Activated T-helper 17 cell treated with anti-CD3 and anti-CD28 coated beads, Interleukin-2, amount 50 U/mL, for 72 hours (primary cell): Measurements from ENCODE around the gene SYT1. TPM values are rescaled to one million over a fixed set of nuclear protein-coding genes. Genes with fewer than 3 reads are reported as not detected.
"Not testable (repeated sequence)": the region's sequence is repeated elsewhere in the genome, so short reads cannot be mapped to it uniquely, and the experiment has no call there.

ENCODE experiments used
- ATAC-seq: fragments of 150-1000 bp; cut with Tn5 transposase; replicated peaks from 2 replicates; pipeline ENCODE4 v1.10.0; 2021; ENCODE audit warnings: mild to moderate bottlenecking, moderate library complexity
- H3K27ac Mint-ChIP-seq: one replicate; pipeline ENCODE4 v1.8.0; 2022; ENCODE audit warnings: mixed read lengths
- H3K27me3 Mint-ChIP-seq: one replicate; pipeline ENCODE4 v1.8.0; 2022; ENCODE audit warnings: mixed read lengths
- H3K36me3 Mint-ChIP-seq: one replicate; pipeline ENCODE4 v1.8.0; 2022; ENCODE audit warnings: low read depth, mild to moderate bottlenecking, mixed read lengths
- H3K4me1 Mint-ChIP-seq: one replicate; pipeline ENCODE4 v1.8.0; 2022; ENCODE audit warnings: mixed read lengths
- H3K4me3 Mint-ChIP-seq: one replicate; pipeline ENCODE4 v1.8.0; 2022; ENCODE audit warnings: mild to moderate bottlenecking, mixed read lengths
- H3K9me3 Mint-ChIP-seq: one replicate; pipeline ENCODE4 v1.8.0; 2022; ENCODE audit warnings: mixed read lengths
- total RNA-seq, 2 donors: library from RNA; stranded (reverse); gene quantifications; one replicate each; pipeline ENCODE4 v1.2.3, GENCODE V29; 2022

The SYT1 gene
- total RNA-seq, 2 donors from 2014 or later: not detected

DNA sequence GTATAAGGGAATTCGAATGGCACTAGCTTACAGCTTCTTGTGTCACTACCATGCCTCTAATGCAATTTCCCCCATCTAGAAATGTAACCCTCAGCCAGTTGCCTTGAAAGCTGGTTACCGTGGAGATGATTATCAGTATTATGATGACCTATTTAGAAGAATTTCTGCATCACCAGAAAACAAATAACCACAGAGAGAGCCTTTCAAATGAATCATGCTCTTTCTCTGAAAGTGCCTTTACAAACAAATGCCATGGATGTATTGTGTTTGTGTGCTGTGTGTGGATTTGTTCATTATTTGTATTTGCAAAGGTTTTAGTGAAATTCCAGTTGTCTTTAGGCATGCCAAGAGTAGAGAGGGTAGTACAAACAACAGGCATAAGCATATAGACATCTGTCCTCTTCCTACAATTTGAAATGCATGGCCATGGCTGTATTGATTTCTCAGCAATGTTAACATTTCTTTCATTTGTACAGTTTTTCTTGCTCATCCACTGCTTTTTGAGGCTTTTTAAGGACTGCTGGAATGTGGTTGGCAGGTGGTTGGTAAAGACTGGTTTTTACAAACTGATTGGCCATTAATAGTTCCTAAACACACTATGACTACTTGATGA lies 559.6 kb downstream of the SYT1 start:
- no peaks in the 10 kb centered on the region for H3K9me3 Mint-ChIP-seq
- H3K27ac Mint-ChIP-seq: no peak overlapping the region
- peaks cover 4% of the 10 kb centered on the region for H3K27me3 Mint-ChIP-seq
- no peak for ATAC-seq
- H3K4me1 Mint-ChIP-seq: no peaks in the 10 kb centered on the region
- H3K36me3 Mint-ChIP-seq: no peaks in the 10 kb centered on the region
- no peak overlapping the region for H3K4me3 Mint-ChIP-seq

DNA sequence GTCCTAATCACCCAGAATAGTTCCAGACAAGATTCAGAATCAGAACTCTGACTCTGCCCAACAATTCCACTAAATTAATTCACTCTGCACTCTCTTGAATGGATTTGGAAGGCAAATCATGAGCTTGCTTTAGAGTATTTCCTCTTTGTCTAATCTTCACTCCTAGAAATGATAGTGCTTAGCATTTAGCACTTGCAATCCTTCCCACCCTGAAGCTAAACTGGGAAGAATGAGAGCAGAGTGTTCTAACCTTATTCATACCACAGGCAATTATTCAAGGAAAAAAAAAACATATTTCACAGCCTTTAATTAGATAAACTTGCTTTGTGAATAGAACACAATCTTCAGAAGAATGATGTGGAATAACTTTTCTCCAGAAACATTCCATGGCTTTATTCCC lies 561.5 kb downstream of the SYT1 start:
- H3K4me1 Mint-ChIP-seq: no peaks in the 10 kb centered on the region
- H3K9me3 Mint-ChIP-seq: no peaks in the 10 kb centered on the region
- ATAC-seq: no peak
- H3K36me3 Mint-ChIP-seq: no peaks in the 10 kb centered on the region
- peaks cover 4% of the 10 kb centered on the region for H3K27me3 Mint-ChIP-seq
- no peak overlapping the region for H3K27ac Mint-ChIP-seq
- H3K4me3 Mint-ChIP-seq: no peak overlapping the region

DNA sequence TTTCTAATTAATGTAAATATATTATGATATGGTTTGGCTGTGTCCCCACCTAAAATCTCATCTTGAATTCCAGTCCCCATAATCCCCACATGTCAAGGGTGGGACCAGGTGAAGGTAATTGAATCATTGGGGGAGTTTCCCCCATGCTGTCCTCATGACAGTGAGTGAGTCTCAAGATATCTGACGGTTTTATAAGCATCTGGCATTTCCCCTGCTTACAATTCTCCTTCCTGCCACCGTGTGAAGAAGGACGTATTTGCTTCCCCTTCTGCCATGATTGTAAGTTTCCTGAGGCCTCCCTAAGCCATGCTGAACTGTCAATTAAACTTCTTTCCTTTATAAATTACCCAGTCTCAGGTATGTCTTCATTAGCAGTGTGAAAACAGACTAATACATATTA lies 562.2 kb downstream of the SYT1 start:
- H3K4me3 Mint-ChIP-seq, H3K9me3 Mint-ChIP-seq, H3K27ac Mint-ChIP-seq, H3K27me3 Mint-ChIP-seq, H3K36me3 Mint-ChIP-seq, H3K4me1 Mint-ChIP-seq, ATAC-seq: not testable (repeated sequence)

DNA sequence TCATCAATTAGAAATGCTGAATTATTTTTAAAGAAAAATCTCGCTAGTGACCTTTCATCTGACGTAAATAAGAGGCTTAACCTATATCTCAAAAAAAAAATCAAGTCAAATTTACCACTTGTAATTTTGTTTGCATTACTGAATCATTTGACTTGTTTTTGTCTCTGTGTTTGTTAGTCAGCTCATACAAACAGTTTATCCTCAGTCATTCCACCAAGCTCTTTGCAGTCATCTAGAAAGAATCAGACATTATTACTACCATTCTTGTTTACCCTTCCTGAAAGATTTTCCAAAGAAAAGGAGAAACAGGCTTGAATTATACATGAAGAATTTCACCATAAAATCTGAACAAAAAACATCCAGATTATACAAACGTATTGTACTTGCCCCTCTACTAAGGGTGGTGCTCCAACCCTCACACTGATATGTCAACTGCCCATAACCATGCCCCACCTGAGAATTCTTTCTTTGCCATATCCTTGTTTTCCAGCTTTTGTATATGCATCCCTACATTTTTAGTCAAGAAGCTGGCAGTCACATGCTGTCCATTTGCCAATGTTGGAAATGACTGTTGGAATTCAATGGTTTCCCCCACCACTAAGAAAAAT lies 569.0 kb downstream of the SYT1 start:
- peaks cover 6% of the 10 kb centered on the region for H3K9me3 Mint-ChIP-seq

DNA sequence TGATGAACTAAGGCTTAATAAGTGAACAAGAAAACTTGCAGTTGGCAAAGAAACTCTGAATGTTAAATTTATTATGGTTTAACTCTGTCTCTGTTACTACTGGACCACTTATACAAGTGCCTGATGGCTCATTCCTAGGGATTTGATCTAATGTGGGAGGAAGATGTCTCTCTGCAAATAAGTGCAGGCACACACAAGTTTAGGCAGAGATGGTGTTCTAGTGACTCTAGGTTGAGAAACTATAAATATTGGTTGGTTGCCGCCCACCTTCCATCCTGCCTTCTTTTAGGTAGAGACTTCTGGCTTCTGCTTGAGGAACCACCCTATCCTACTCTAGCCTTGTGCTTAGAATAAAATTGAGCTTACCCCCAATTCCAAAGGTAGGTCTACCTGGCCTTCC lies 570.0 kb downstream of the SYT1 start:
- Mint-ChIP-seq H3K9me3 (peaks cover 6% of the 10 kb centered on the region), H3K36me3 (no peaks in the 10 kb centered on the region), H3K27ac (no peak overlapping the region), H3K27me3 (no peaks in the 10 kb centered on the region), H3K4me3 (no peak overlapping the region), H3K4me1 (no peaks in the 10 kb centered on the region)
- ATAC-seq: no peak

More for the DNA sequence above, 569.0 kb downstream of the SYT1 start:
- Mint-ChIP-seq H3K36me3 (no peaks in the 10 kb centered on the region), H3K4me3 (no peak overlapping the region), H3K27ac (no peak overlapping the region), H3K4me1 (no peaks in the 10 kb centered on the region), H3K27me3 (no peaks in the 10 kb centered on the region)
- no peak for ATAC-seq

DNA sequence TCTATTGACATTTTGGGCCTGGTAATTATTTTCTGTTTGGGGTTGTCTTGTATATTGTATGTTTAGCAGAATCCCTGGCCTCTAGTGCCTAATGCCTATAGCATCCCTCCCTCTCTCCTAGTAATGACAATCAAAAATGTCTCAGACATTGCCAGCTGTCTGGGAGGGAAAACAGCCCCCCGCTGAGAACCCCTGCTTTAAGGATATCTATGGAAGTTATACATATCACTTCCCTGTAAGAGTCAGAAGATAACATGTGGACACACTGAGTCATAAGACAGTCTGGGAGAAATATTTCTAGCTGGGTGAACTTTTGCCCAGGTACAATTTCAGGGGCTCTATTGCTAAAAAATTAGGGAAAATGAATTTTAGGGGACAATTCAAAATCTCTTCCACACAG lies 571.2 kb downstream of the SYT1 start:
- Mint-ChIP-seq H3K27me3 (no peaks in the 10 kb centered on the region), H3K4me1 (no peaks in the 10 kb centered on the region), H3K9me3 (peaks cover 6% of the 10 kb centered on the region), H3K36me3 (no peaks in the 10 kb centered on the region), H3K27ac (no peak overlapping the region), H3K4me3 (no peak overlapping the region)
- ATAC-seq: no peak

DNA sequence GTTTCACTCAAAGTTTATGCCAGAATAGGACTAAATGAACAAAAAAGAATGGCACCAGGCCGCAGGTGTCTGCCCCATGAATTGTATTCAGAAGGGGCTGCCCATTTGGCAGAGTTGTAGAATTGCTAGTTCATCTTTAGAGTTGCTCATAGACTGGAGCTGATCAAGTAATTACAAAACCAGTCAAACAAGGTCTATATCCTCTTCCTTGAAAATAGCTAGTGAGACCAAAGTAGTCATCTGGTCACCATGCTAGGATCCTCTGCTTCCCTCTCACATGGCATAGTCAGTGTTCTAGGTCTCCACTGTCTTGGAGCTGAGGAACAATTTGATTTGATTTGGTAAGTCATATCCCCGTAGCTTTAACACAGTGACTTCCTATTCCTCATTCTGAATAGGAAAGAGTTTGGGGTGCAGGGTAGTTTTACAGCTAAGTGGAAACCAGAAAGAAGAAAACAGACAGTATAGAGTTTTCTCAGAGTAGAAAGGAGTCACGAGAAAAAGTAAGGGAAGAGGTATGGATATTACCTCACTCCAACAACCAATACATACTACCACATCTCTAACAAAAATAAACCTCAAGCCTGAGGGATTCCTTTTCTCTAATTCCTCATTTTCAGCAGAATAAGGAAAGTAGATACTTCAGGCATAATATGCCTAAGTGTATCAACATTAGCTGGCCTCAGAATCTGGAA lies 574.1 kb downstream of the SYT1 start:
- no peak overlapping the region for H3K27ac Mint-ChIP-seq
- ATAC-seq: no peak

DNA sequence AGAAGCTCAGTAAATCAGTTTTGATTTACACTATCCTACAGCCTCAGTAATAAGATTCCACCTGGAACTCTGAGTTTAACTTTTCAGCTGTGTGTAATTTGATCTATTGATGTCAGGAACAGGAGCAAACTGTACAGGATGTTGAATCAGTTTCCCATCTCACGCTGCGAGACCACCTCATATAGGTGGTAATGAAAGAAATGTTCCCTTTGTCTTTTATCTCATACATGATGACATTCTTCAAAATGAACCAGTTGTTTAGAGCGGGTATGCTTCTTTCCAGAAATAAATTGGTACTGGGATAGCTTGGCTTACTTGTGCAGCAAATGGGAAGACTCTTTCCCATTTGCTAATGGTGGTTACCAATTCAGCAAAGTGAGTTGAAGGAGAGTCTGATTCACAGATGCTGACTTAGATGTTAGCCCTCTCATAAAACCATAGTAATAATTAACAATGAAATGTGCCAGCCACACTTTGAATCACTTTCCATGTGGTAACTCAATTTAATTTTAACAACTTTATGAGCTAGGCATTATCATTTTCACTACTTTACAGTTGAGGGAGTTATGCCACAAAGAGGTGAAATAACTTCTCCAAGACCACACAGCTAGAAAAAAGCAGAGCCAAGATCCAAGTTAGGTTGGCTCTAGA lies 574.7 kb downstream of the SYT1 start:
- H3K27me3 Mint-ChIP-seq: no peaks in the 10 kb centered on the region
- no peak for ATAC-seq
- H3K4me1 Mint-ChIP-seq: no peaks in the 10 kb centered on the region
- no peak overlapping the region for H3K4me3 Mint-ChIP-seq
- no peaks in the 10 kb centered on the region for H3K36me3 Mint-ChIP-seq
- H3K9me3 Mint-ChIP-seq: peaks cover 6% of the 10 kb centered on the region
- no peak overlapping the region for H3K27ac Mint-ChIP-seq

More for the DNA sequence above, 574.1 kb downstream of the SYT1 start:
- Mint-ChIP-seq H3K9me3 (peaks cover 6% of the 10 kb centered on the region), H3K4me1 (no peaks in the 10 kb centered on the region), H3K27me3 (no peaks in the 10 kb centered on the region), H3K36me3 (no peaks in the 10 kb centered on the region), H3K4me3 (no peak overlapping the region)

DNA sequence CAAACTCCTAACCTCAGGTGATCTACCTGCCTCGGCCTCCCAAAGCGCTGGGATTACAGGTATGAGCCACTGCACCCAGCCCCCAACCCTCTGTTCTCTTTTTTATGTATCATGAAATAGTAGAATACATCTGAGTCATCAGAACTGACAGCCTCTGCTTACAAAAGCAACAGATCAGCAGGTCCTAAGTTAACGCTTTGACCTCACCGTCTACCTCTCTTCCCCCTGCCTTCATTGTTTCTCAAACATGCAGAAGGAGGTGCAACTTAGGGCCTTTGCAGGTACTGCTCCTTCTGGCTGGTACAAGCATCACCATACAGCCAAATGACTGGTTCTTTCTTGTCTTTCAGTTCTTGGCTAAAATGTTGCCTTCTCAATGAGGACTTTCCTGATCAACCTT lies 577.0 kb downstream of the SYT1 start:
- H3K27me3 Mint-ChIP-seq: no peaks in the 10 kb centered on the region
- no peaks in the 10 kb centered on the region for H3K4me1 Mint-ChIP-seq
- peaks cover 6% of the 10 kb centered on the region for H3K9me3 Mint-ChIP-seq

DNA sequence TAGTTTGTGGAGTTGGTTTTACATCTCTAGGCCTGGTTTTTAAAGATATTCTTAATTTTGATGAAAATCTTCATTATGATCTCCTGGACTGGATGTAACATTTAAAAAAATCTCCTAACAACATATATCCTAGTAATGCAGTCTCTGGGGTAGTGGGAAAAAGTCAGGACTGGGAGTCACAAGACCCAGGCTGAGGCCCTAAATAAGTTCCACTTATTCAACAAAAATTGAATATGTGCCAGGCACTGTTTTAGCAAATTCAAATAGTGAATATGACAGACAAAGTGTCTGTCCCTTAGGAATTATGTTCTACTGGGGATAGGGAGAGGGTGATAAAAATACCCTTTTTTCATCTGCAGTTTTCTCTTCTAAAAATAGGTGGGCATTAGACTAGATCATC lies 577.8 kb downstream of the SYT1 start:
- no peak for ATAC-seq
- Mint-ChIP-seq H3K27ac (no peak overlapping the region), H3K36me3 (no peaks in the 10 kb centered on the region), H3K9me3 (no peaks in the 10 kb centered on the region), H3K27me3 (no peaks in the 10 kb centered on the region), H3K4me1 (no peaks in the 10 kb centered on the region), H3K4me3 (no peak overlapping the region)

More for the DNA sequence above, 577.0 kb downstream of the SYT1 start:
- ATAC-seq: no peak
- H3K4me3 Mint-ChIP-seq: no peak overlapping the region
- H3K36me3 Mint-ChIP-seq: no peaks in the 10 kb centered on the region
- H3K27ac Mint-ChIP-seq: no peak overlapping the region

DNA sequence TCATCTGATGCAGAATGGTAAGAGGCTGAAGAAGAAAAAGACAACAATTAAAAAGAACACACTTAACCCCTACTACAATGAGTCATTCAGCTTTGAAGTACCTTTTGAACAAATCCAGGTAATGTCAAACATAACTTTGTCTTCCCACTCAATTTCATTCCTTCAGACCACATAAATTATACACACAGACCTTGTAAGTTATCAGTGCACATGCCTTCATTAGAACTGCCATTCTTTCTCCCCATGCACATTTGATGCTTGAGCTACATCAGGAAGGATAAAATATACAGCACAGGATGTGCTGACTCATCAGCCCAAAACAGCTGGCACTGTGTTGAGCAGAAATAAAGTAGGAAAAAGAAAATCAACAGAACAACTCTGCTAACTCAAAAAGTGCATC lies 579.5 kb downstream of the SYT1 start:
- Mint-ChIP-seq H3K27ac (no peak overlapping the region), H3K36me3 (no peaks in the 10 kb centered on the region), H3K9me3 (no peaks in the 10 kb centered on the region), H3K4me3 (no peak overlapping the region), H3K4me1 (no peaks in the 10 kb centered on the region), H3K27me3 (no peaks in the 10 kb centered on the region)
- ATAC-seq: no peak

DNA sequence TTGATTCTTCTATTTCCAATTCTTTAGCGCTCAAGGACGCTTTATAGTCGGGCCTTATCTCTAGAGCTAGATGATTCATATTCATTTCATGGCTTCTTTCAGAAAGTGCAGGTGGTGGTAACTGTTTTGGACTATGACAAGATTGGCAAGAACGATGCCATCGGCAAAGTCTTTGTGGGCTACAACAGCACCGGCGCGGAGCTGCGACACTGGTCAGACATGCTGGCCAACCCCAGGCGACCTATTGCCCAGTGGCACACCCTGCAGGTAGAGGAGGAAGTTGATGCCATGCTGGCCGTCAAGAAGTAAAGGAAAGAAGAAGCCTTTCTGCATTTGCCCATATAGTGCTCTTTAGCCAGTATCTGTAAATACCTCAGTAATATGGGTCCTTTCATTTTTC lies 584.2 kb downstream of the SYT1 start:
- Mint-ChIP-seq H3K27me3 (no peaks in the 10 kb centered on the region), H3K4me1 (no peaks in the 10 kb centered on the region), H3K4me3 (no peak overlapping the region), H3K9me3 (no peaks in the 10 kb centered on the region), H3K36me3 (no peaks in the 10 kb centered on the region), H3K27ac (no peak overlapping the region)
- ATAC-seq: no peak

DNA sequence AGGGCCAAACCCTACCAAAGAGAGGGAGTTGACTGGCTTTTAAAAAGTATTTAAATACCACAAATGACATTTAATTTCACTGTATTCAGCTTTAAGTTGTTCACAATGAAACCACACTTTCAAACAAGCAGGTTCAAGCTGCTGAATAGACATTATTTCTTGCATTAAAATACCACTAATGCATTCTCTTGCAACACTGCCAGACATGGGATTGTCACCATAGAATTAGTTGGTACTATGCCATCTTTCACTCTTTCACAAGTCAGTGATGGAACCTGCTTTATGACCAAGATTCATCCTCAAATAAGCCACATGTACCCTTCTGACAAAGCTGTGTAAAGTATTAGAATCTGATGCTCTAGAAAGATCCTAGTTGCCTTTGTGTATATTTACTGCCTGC lies 586.8 kb downstream of the SYT1 start:
- H3K27ac Mint-ChIP-seq: no peak overlapping the region
- no peaks in the 10 kb centered on the region for H3K27me3 Mint-ChIP-seq
- no peaks in the 10 kb centered on the region for H3K4me1 Mint-ChIP-seq
- H3K4me3 Mint-ChIP-seq: no peak overlapping the region
- H3K36me3 Mint-ChIP-seq: no peaks in the 10 kb centered on the region
- H3K9me3 Mint-ChIP-seq: no peaks in the 10 kb centered on the region
- no peak for ATAC-seq

DNA sequence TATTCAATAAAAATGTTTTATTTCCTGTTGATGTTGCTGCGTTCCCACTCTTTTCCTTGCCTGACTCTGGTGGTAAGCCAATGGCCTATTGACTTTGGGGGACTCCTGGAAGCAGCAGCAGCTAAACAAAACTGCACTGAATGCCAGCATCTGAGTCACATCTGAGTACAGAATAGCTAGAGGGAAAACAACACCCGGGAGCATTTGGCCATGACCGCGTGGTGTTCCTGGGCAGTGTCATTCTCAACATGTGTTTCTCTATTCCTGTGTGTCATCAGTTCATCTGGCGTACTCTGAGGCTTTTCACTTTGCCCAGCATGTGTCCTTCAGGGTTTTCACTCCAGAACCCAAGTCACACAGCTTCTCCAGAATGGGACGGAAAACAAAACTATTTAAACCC lies 587.4 kb downstream of the SYT1 start:
- Mint-ChIP-seq H3K9me3 (no peaks in the 10 kb centered on the region), H3K36me3 (no peaks in the 10 kb centered on the region), H3K27ac (no peak overlapping the region), H3K27me3 (no peaks in the 10 kb centered on the region), H3K4me3 (no peak overlapping the region), H3K4me1 (no peaks in the 10 kb centered on the region)
- ATAC-seq: no peak

DNA sequence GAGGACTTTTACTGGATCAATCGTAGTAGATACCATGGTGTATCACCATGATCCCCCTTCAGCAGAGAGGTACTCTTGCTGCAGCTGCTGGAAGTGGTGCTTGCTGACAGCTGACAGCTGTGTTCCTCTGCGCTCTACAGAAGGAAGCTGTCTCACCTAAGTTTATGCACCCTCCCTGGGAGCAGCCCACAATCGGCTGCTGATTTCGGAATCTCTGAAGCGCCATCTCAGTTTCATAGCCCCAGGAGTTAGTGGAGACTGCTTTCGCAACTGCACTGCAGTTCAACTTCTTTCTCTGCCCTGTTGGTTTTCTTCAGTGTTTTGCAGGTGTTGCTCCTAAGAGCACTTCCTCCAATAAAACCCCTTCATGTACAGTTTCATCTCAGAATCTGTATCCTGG lies 588.3 kb downstream of the SYT1 start:
- Mint-ChIP-seq H3K36me3 (no peaks in the 10 kb centered on the region), H3K4me3 (no peak overlapping the region), H3K27me3 (no peaks in the 10 kb centered on the region), H3K27ac (no peak overlapping the region), H3K9me3 (no peaks in the 10 kb centered on the region), H3K4me1 (no peaks in the 10 kb centered on the region)
- ATAC-seq: no peak
